ENCODE data around the gene WSCD2. TPM values are rescaled to one million over a fixed set of nuclear protein-coding genes. Genes with fewer than 3 reads are reported as not detected.
A peak's percentile ranks its signal among the peaks of the same experiment; 100 is the strongest.

WSCD2 gene
- total RNA-seq, 1 donor from 2014 or later: 2.0 TPM

- DNase-seq: no peak
These were observed 669 bp upstream of the WSCD2 start for GRCh38 chr12:108128221-108129016.

- no peak for DNase-seq
These were observed 1.9 kb downstream of the WSCD2 start for GRCh38 chr12:108131035-108131434.

- no peak for DNase-seq
These were observed 2.6 kb downstream of the WSCD2 start for GRCh38 chr12:108131657-108132126.

GRCh38 chr12:108133482-108133881 is 4.4 kb downstream of the WSCD2 start:
- no peak for DNase-seq

- no peak for DNase-seq
These were observed 5.7 kb downstream of the WSCD2 start for GRCh38 chr12:108134744-108135143.

- DNase-seq: no peak
These were observed 6.5 kb downstream of the WSCD2 start for GRCh38 chr12:108135627-108136026.

GRCh38 chr12:108136697-108137096 is 7.6 kb downstream of the WSCD2 start:
- DNase-seq: no peak

- no peak for DNase-seq
These were observed 10.4 kb downstream of the WSCD2 start for GRCh38 chr12:108139454-108139853.

- no peak for DNase-seq
These were observed 11.4 kb downstream of the WSCD2 start for GRCh38 chr12:108140501-108140900.

GRCh38 chr12:108141600-108142130 is 12.6 kb downstream of the WSCD2 start:
- no peak for DNase-seq

- DNase-seq: no peak
These were observed 14.1 kb downstream of the WSCD2 start for GRCh38 chr12:108143144-108143543.

- DNase-seq: no peak
These were observed 15.0 kb downstream of the WSCD2 start for GRCh38 chr12:108144080-108144479.

- no peak for DNase-seq
These were observed 15.9 kb downstream of the WSCD2 start for GRCh38 chr12:108145011-108145410.

GRCh38 chr12:108146035-108146893 is 17.2 kb downstream of the WSCD2 start:
- DNase-seq: no peak

GRCh38 chr12:108147279-108147678 is 18.2 kb downstream of the WSCD2 start:
- DNase-seq: no peak

GRCh38 chr12:108148521-108149074 is 19.5 kb downstream of the WSCD2 start:
- no peak for DNase-seq

GRCh38 chr12:108150436-108150835 is 21.3 kb downstream of the WSCD2 start:
- DNase-seq: no peak

- DNase-seq: no peak
These were observed 22.6 kb downstream of the WSCD2 start for GRCh38 chr12:108151533-108152169.

GRCh38 chr12:108152170-108152538 is 23.1 kb downstream of the WSCD2 start:
- DNase-seq: no peak

GRCh38 chr12:108156717-108157116 is 27.6 kb downstream of the WSCD2 start:
- no peak for DNase-seq

GRCh38 chr12:108157870-108158459 is 28.9 kb downstream of the WSCD2 start:
- no peak for DNase-seq

GRCh38 chr12:108162207-108162606 is 33.1 kb downstream of the WSCD2 start:
- peak; percentile 69 for DNase-seq

Data from skin of body (tissue), 2 donors.